ENCODE measurements around the gene FHIP1A. TPM values are rescaled to one million over a fixed set of nuclear protein-coding genes. Genes with fewer than 3 reads are reported as not detected.
A peak's percentile ranks its signal among the peaks of the same experiment; 100 is the strongest.

FHIP1A gene
- total and polyA plus RNA-seq, 2 of the 13 experiments (the other 11 are each of a cell fraction or from before 2014, with no cell fraction given), result 4.1 to 6.2 TPM

DNA sequence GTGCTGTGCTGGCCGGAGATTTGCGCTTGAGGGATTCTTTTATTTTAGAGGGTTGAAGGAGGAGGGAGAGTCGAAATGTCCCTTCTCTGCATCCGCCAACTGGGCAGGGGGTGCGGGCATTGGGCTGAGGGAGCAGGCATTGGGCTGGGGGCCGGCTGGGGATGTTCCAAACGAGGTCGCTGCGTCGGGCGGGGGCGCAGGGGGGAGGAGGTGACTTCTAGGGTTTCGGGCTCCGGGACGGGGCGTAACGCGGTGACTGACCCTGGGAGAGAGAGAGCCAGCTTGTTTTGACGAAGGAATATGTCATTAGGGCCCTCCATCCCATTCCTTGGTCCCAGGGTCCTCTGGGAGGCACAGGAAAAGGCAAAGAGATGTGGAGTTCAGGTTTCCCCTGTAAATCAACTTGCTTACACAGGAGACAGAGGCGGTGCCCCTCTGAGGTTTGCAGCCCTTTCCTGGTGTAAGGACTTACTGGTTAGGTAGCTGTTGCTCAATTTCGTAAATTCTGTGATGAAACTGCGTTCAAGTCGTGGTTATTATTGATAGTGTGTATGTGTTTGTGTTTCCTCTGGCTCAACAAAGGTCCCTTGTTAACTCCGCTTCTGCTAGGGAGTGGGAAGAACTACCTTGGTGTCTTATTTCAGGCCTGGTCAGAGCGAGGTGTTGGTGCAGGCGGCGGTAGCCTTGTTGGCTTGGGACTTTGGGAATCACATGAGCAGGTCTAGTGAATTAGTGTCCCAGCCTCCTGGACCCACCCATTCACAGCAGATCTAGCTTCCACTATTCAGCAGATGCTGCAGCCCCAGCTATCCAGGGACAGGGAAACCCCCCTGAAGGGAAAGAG, 716 bp downstream of the FHIP1A start (continued):
- TF ChIP-seq ADNP (CRISPR knock-in tag; IDR thresholded peaks at IDR 0.05), result no peak
- TF ChIP-seq, protein P1, sequence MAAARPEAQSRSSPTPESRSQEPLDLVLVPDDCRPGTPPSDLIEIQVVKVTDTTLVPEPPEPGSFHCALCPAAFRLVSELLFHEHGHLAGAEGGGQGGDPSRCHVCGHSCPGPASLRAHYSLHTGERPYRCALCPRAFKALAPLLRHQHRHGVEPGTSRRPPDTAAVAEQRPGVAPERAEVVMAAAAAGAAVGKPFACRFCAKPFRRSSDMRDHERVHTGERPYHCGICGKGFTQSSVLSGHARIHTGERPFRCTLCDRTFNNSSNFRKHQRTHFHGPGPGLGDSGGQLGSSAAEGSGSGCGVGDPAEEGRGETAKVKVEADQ (CRISPR knock-in tag; IDR thresholded peaks at IDR 0.05; ENCODE audit: borderline replicate concordance), result no peak
- no peak for TF ChIP-seq RFX1 (IDR thresholded peaks at IDR 0.05)
- TF ChIP-seq MEIS1 (CRISPR knock-in tag; IDR thresholded peaks at IDR 0.05; ENCODE audit: borderline replicate concordance), result 0 out of 2 replicates have a peak, but pooled peaks have one; percentile 37
- TF ChIP-seq ZFP90 (CRISPR knock-in tag; IDR thresholded peaks at IDR 0.05; ENCODE audit: borderline replicate concordance), result no peak
- no peak for TF ChIP-seq PAF1 (CRISPR knock-in tag; IDR thresholded peaks at IDR 0.05)
- no peak for TF ChIP-seq ZNF10 (CRISPR knock-in tag; IDR thresholded peaks at IDR 0.05; ENCODE audit: borderline replicate concordance, low read depth)
- TF ChIP-seq SOX5 (CRISPR knock-in tag; IDR thresholded peaks at IDR 0.05; ENCODE audit: borderline replicate concordance), result peak; percentile 15; the same call in 1 of the 2 replicates
- TF ChIP-seq, protein P2, sequence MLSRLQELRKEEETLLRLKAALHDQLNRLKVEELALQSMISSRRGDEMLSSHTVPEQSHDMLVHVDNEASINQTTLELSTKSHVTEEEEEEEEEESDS (CRISPR knock-in tag; IDR thresholded peaks at IDR 0.05; ENCODE audit: borderline replicate concordance), result no peak
- no peak for TF ChIP-seq ZNF674 (CRISPR knock-in tag; IDR thresholded peaks at IDR 0.05; ENCODE audit: low read depth)
- no peak for TF ChIP-seq HNRNPK (IDR thresholded peaks at IDR 0.05; ENCODE audit: low read depth, low read length, poor library complexity, severe bottlenecking)
- TF ChIP-seq ZNF564 (CRISPR knock-in tag; IDR thresholded peaks at IDR 0.05), result no peak
- TF ChIP-seq, protein P3, sequence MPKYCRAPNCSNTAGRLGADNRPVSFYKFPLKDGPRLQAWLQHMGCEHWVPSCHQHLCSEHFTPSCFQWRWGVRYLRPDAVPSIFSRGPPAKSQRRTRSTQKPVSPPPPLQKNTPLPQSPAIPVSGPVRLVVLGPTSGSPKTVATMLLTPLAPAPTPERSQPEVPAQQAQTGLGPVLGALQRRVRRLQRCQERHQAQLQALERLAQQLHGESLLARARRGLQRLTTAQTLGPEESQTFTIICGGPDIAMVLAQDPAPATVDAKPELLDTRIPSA (CRISPR knock-in tag; IDR thresholded peaks at IDR 0.05; ENCODE audit: borderline replicate concordance), result no peak
- no peak for TF ChIP-seq PCBP2 (optimal IDR thresholded peaks at IDR 0.05; ENCODE audit: low read depth, low read length, poor library complexity, severe bottlenecking)
- TF ChIP-seq SMAD3 (CRISPR knock-in tag; IDR thresholded peaks at IDR 0.05), result no peak
- TF ChIP-seq ZNF724P (CRISPR knock-in tag; IDR thresholded peaks at IDR 0.05; ENCODE audit: borderline replicate concordance), result no peak
- 0 out of 2 replicates have a peak, but pooled peaks have one; percentile 19 for TF ChIP-seq GFI1 (CRISPR knock-in tag; IDR thresholded peaks at IDR 0.05; ENCODE audit: borderline replicate concordance)
- no peak for TF ChIP-seq ZNF605 (CRISPR knock-in tag; IDR thresholded peaks at IDR 0.05)
- TF ChIP-seq, protein P4, sequence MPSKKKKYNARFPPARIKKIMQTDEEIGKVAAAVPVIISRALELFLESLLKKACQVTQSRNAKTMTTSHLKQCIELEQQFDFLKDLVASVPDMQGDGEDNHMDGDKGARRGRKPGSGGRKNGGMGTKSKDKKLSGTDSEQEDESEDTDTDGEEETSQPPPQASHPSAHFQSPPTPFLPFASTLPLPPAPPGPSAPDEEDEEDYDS (CRISPR knock-in tag; IDR thresholded peaks at IDR 0.05), result no peak
- no peak for TF ChIP-seq ZBTB38 (CRISPR knock-in tag; IDR thresholded peaks at IDR 0.05)
- no peak for TF ChIP-seq REPIN1 (CRISPR knock-in tag; IDR thresholded peaks at IDR 0.05; ENCODE audit: borderline replicate concordance, low read depth)
- no peak for TF ChIP-seq NPAS2 (CRISPR knock-in tag; IDR thresholded peaks at IDR 0.05; ENCODE audit: borderline replicate concordance)
- TF ChIP-seq, protein P5, sequence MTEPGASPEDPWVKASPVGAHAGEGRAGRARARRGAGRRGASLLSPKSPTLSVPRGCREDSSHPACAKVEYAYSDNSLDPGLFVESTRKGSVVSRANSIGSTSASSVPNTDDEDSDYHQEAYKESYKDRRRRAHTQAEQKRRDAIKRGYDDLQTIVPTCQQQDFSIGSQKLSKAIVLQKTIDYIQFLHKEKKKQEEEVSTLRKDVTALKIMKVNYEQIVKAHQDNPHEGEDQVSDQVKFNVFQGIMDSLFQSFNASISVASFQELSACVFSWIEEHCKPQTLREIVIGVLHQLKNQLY (CRISPR knock-in tag; IDR thresholded peaks at IDR 0.05), result no peak
- no peak for TF ChIP-seq CHD4 (IDR thresholded peaks at IDR 0.05; ENCODE audit: borderline replicate concordance, low read length)
- no peak for TF ChIP-seq ZNF451 (CRISPR knock-in tag; IDR thresholded peaks at IDR 0.05)
- TF ChIP-seq NR1H2 (CRISPR knock-in tag; IDR thresholded peaks at IDR 0.05; ENCODE audit: borderline replicate concordance, low read depth), result no peak
- TF ChIP-seq MBD4 (IDR thresholded peaks at IDR 0.05; ENCODE audit: borderline replicate concordance, low read length), result no peak

All from HepG2 (cell line).